H9 (cell line): ENCODE measurements around the gene NEURL3. TPM values are rescaled to one million over a fixed set of nuclear protein-coding genes. Genes with fewer than 3 reads are reported as not detected.

ENCODE experiments used
- DNase-seq: peaks from one replicate; pipeline ENCODE4 v3.0.0-alpha.2; 2017
- H2AFZ ChIP-seq: one replicate; pipeline ENCODE4 v1.6.1; 2013; ENCODE audit warnings: mild to moderate bottlenecking, low read length, control low read depth, moderate library complexity
- H2AK5ac ChIP-seq: 2 replicates; pipeline ENCODE4 v1.6.1; 2013; ENCODE audit warnings: low read length, control low read depth, mixed read lengths; ENCODE audit not compliant: insufficient read length
- H2BK120ac ChIP-seq: one replicate; pipeline ENCODE4 v1.6.1; 2013; ENCODE audit warnings: low read depth, mild to moderate bottlenecking, low read length, control low read depth, inconsistent platforms; ENCODE audit not compliant: poor library complexity, severe bottlenecking
- H2BK12ac ChIP-seq: 2 replicates; pipeline ENCODE4 v1.6.1; 2013; ENCODE audit warnings: low read length, control low read depth, mixed read lengths, low read depth; ENCODE audit not compliant: insufficient read length
- H2BK15ac ChIP-seq: 2 replicates; pipeline ENCODE4 v1.6.1; 2013; ENCODE audit warnings: low read depth, low read length, control low read depth
- H2BK20ac ChIP-seq: one replicate; pipeline ENCODE4 v1.6.1; 2013; ENCODE audit warnings: low read depth, mild to moderate bottlenecking, low read length, control low read depth, inconsistent platforms; ENCODE audit not compliant: poor library complexity, severe bottlenecking
- H2BK5ac ChIP-seq: 2 replicates; pipeline ENCODE4 v1.6.1; 2013; ENCODE audit warnings: low read length, control low read depth, mixed read lengths; ENCODE audit not compliant: insufficient read length
- H3K14ac ChIP-seq: 2 replicates; pipeline ENCODE4 v1.6.1; 2013; ENCODE audit warnings: low read length, control low read depth; ENCODE audit not compliant: insufficient read depth
- H3K18ac ChIP-seq: 2 replicates; pipeline ENCODE4 v1.6.1; 2013; ENCODE audit warnings: low read depth, mild to moderate bottlenecking, mixed read lengths, low read length, control low read depth; ENCODE audit not compliant: insufficient read length
- H3K23ac ChIP-seq: 2 replicates; pipeline ENCODE4 v1.6.1; 2013; ENCODE audit warnings: low read length, control low read depth, mixed read lengths, low read depth; ENCODE audit not compliant: insufficient read length
- H3K23me2 ChIP-seq: 2 replicates; pipeline ENCODE4 v1.6.1; 2013; ENCODE audit warnings: low read depth, mild to moderate bottlenecking, mixed read lengths, low read length, control low read depth; ENCODE audit not compliant: insufficient read length, poor library complexity, severe bottlenecking
- H3K27ac ChIP-seq: 2 replicates; pipeline ENCODE4 v1.5.1; 2013; ENCODE audit warnings: low read length, control low read depth, mixed read lengths, low read depth; ENCODE audit not compliant: insufficient read length
- H3K27me3 ChIP-seq: 2 replicates; pipeline ENCODE4 v1.6.1; 2013; ENCODE audit warnings: low read length, control low read depth, inconsistent platforms; ENCODE audit not compliant: insufficient read depth
- H3K4ac ChIP-seq: 2 replicates; pipeline ENCODE4 v1.6.1; 2013; ENCODE audit warnings: low read depth, mild to moderate bottlenecking, control low read depth, inconsistent platforms, low read length, moderate library complexity
- H3K4me1 ChIP-seq: 2 replicates; pipeline ENCODE4 v1.6.1; 2013; ENCODE audit warnings: low read length, control low read depth, inconsistent platforms; ENCODE audit not compliant: insufficient read depth
- H3K4me2 ChIP-seq: 2 replicates; pipeline ENCODE4 v1.6.1; 2013; ENCODE audit warnings: low read length, control low read depth, mixed read lengths; ENCODE audit not compliant: insufficient read length, insufficient read depth
- H3K56ac ChIP-seq: 2 replicates; pipeline ENCODE4 v1.6.1; 2013; ENCODE audit warnings: low read depth, mild to moderate bottlenecking, mixed read lengths, low read length, control low read depth; ENCODE audit not compliant: insufficient read length
- H3K79me1 ChIP-seq: 2 replicates; pipeline ENCODE4 v1.6.1; 2013; ENCODE audit warnings: low read depth, mild to moderate bottlenecking, moderate library complexity, low read length, control low read depth, inconsistent platforms; ENCODE audit not compliant: insufficient read depth, poor library complexity, severe bottlenecking
- H3K79me2 ChIP-seq: 2 replicates; pipeline ENCODE4 v1.6.1; 2013; ENCODE audit warnings: low read length, control low read depth, inconsistent platforms; ENCODE audit not compliant: insufficient read depth
- H3K9ac ChIP-seq: 2 replicates; pipeline ENCODE4 v1.6.1; 2013; ENCODE audit warnings: low read length, control low read depth, mixed read lengths; ENCODE audit not compliant: insufficient read length; ENCODE audit errors: extremely low read depth
- H3K9me3 ChIP-seq: one replicate; pipeline ENCODE4 v1.6.1; 2013; ENCODE audit warnings: low read depth, low read length, inconsistent platforms; ENCODE audit not compliant: control insufficient read depth
- H3T11ph ChIP-seq: one replicate; pipeline ENCODE4 v1.6.1; 2013; ENCODE audit warnings: mild to moderate bottlenecking, low read length, control low read depth, inconsistent platforms
- H4K20me1 ChIP-seq: one replicate; pipeline ENCODE4 v1.6.1; 2013; ENCODE audit not compliant: control insufficient read depth, insufficient read length, insufficient read depth
- H4K5ac ChIP-seq: 2 replicates; pipeline ENCODE4 v1.6.1; 2013; ENCODE audit warnings: low read depth, mild to moderate bottlenecking, mixed read lengths, low read length, control low read depth; ENCODE audit not compliant: insufficient read length
- H4K8ac ChIP-seq: replicated peaks from 2 replicates; pipeline ENCODE4 v1.6.1; 2013; ENCODE audit warnings: low read length, control low read depth, mixed read lengths, low read depth; ENCODE audit not compliant: insufficient read length
- H4K91ac ChIP-seq: 2 replicates; pipeline ENCODE4 v1.6.1; 2013; ENCODE audit warnings: low read depth, mild to moderate bottlenecking, moderate library complexity, mixed read lengths, low read length, control low read depth; ENCODE audit not compliant: insufficient read length
- H3K27ac Mint-ChIP-seq, 3 experiments: 2 replicates in 2 of 3; 3 replicates in 1 of 3; pipeline ENCODE4 v1.8.0; 2020 to 2021; ENCODE audit warnings: mixed read lengths in 3 of 3, mild to moderate bottlenecking in 1 of 3, moderate library complexity in 1 of 3
- H3K27me3 Mint-ChIP-seq: 2 replicates; pipeline ENCODE4 v1.8.0; 2021; ENCODE audit warnings: low read depth, mild to moderate bottlenecking, moderate library complexity, mixed read lengths
- H3K36me3 Mint-ChIP-seq, 3 experiments: 2 replicates in 2 of 3; 3 replicates in 1 of 3; pipeline ENCODE4 v1.8.0; 2020 to 2021; ENCODE audit warnings: low read depth in 3 of 3, mixed read lengths in 3 of 3; ENCODE audit not compliant: insufficient read depth in 1 of 3
- H3K4me1 Mint-ChIP-seq, 2 experiments: 2 replicates each; pipeline ENCODE4 v1.8.0; 2020; ENCODE audit warnings: mixed read lengths in 2 of 2
- H3K4me3 Mint-ChIP-seq, 2 experiments: 2 replicates in 1 of 2; 3 replicates in 1 of 2; pipeline ENCODE4 v1.8.0; 2020 to 2021; ENCODE audit warnings: mild to moderate bottlenecking in 2 of 2, mixed read lengths in 2 of 2, moderate library complexity in 1 of 2
- H3K9me3 Mint-ChIP-seq, 2 experiments: 2 replicates in 1 of 2; 3 replicates in 1 of 2; pipeline ENCODE4 v1.8.0; 2020; ENCODE audit warnings: mild to moderate bottlenecking in 2 of 2, mixed read lengths in 2 of 2, moderate library complexity in 1 of 2
- CTCF ChIP-seq: fragments of 200-600 bp; sonication (generic); conservative IDR thresholded peaks from 3 replicates; pipeline ENCODE4 v1.8.0; 2021; ENCODE audit warnings: antibody characterized with exemption, mild to moderate bottlenecking
- WGBS: extraction: QIAGEN DNeasy Blood & Tissue Kit; methylation state at CpG from one replicate; pipeline ENCODE4 v1.1.7; 2013; ENCODE audit warnings: missing lambda C conversion rate, low lambda C conversion rate, mixed read lengths; ENCODE audit not compliant: insufficient read length; ENCODE audit errors: extremely low coverage; 5-methylcytosine and 5-hydroxymethylcytosine counted together
- total RNA-seq: library from RNA; stranded (reverse); gene quantifications from 2 replicates; pipeline ENCODE4 v1.2.1, GENCODE V29; 2021

NEURL3 gene
- total RNA-seq, 1 experiment from 2014 or later, result not detected

DNA sequence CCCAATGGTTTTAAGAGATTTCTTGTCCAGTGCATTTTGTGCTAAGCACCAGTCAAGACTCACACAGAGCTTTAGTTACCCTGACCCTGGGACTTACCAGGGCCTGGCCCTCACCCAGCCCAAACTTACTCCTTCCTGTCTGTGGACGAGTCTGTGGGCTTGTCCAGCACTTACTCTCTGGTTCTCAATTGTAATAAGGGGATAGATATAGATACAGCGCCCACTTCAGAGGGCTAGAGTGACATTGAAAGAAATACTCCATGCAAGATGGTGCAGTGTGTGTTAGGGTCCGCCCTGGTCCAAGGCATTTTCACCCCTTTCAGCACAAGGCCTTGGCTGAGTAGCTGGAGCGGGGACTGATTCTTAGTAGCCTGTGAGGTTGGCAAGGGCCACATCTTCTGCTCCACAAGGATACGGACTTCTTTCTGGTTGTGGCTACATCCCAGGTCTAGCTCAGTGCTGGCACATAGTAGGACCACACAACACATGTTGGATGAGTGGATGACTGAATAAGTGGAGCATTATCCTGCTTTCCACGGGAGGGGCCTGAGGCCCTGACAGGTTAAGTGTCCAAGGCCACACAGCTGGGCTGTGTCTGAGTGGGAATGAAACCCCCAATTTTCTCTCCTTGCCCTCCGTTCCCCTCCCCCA lies 27.6 kb upstream of the NEURL3 start:
- H4K91ac ChIP-seq, result no peak overlapping the region
- no peak overlapping the region for H3K9ac ChIP-seq
- H3K4me1 ChIP-seq, result peaks cover 3% of the 10 kb centered on the region; the same call in 1 of the 2 replicates
- no peak overlapping the region for H2AK5ac ChIP-seq
- Mint-ChIP-seq H3K4me3 (no peak overlapping the region), H3K9me3 (no peaks in the 10 kb centered on the region), H3K36me3 (no peaks in the 10 kb centered on the region), H3K27ac (no peak overlapping the region), H3K27me3 (peaks cover 54% of the 10 kb centered on the region), H3K4me1 (peaks cover 14 to 26% of the 10 kb centered on the region in 2 experiments)
- H4K8ac ChIP-seq, result no peak overlapping the region
- H2BK15ac ChIP-seq, result no peak overlapping the region
- no peak overlapping the region for H4K5ac ChIP-seq
- no peaks in the 10 kb centered on the region for H4K20me1 ChIP-seq
- no peak overlapping the region for H2BK120ac ChIP-seq
- no peak overlapping the region for H2BK12ac ChIP-seq
- no peak overlapping the region for H3K18ac ChIP-seq
- no peak overlapping the region for H2AFZ ChIP-seq
- no peak overlapping the region for H3K14ac ChIP-seq
- no peaks in the 10 kb centered on the region for H3K9me3 ChIP-seq
- no peak overlapping the region for H3K23ac ChIP-seq
- H3K79me2 ChIP-seq, result no peaks in the 10 kb centered on the region
- no peak overlapping the region for H3K4me2 ChIP-seq
- no peak overlapping the region for H3T11ph ChIP-seq
- no peak overlapping the region for H3K56ac ChIP-seq
- DNase-seq, result no peak
- H2BK20ac ChIP-seq, result no peak overlapping the region
- no peak overlapping the region for H2BK5ac ChIP-seq
- no CpG with 5 or more reads among the region's 7 CpGs for WGBS
- peaks cover 5% of the 10 kb centered on the region; the same call in 1 of the 2 replicates for H3K27me3 ChIP-seq
- no peak overlapping the region for H3K27ac ChIP-seq
- peaks cover 10% of the 10 kb centered on the region for H3K23me2 ChIP-seq
- H3K79me1 ChIP-seq, result no peaks in the 10 kb centered on the region
- no peak overlapping the region for H3K4ac ChIP-seq
- no peak for TF ChIP-seq CTCF
